ENCODE measurements around the gene IL17D. TPM values are rescaled to one million over a fixed set of nuclear protein-coding genes. Genes with fewer than 3 reads are reported as not detected.

Gene IL17D
- total RNA-seq, 1 experiment from 2014 or later = 2.0 TPM

GRCh38 chr13:20686863-20687579 lies 16.5 kb upstream of the IL17D start:
- CTCF ChIA-PET = no interaction called here
- POLR2A ChIA-PET (ENCODE audit: low non-redundant PET) = no interaction called here
- TF ChIP-seq CTCF (conservative IDR thresholded peaks at IDR 0.05; ENCODE audit: low read depth, low read length) = no peak
- no peak for TF ChIP-seq EZH2 (IDR thresholded peaks at IDR 0.05; ENCODE audit: borderline replicate concordance, low read depth, low read length, poor library complexity, severe bottlenecking)
- DNase-seq (ENCODE audit: low spot score) = no peak
- H3K27me3 ChIP-seq (replicated peaks; ENCODE audit: insufficient read depth, low read depth, low read length, poor library complexity) = no peaks in the 10 kb centered on the region
- H3K4me1 ChIP-seq (ENCODE audit: insufficient read depth, low read length, poor library complexity, severe bottlenecking) = no peaks in the 10 kb centered on the region
- H3K36me3 ChIP-seq (ENCODE audit: insufficient read depth, low read length, poor library complexity, severe bottlenecking) = no peaks in the 10 kb centered on the region
- H3K4me3 ChIP-seq (ENCODE audit: low read depth, low read length, poor library complexity, severe bottlenecking) = no peak overlapping the region
- intact Hi-C loops (cut with micrococcal nuclease; ENCODE audit: unreplicated experiment) = no loop called here
- no peaks in the 10 kb centered on the region for H3K9me3 ChIP-seq (ENCODE audit: low read depth, low read length, poor library complexity, severe bottlenecking)
- no peak overlapping the region for H3K27ac ChIP-seq (ENCODE audit: low read depth, low read length, poor library complexity, severe bottlenecking)
- no TSS peak for BruUV-seq (replicated peaks)

GRCh38 chr13:20689291-20689690 lies 14.2 kb upstream of the IL17D start:
- H3K27ac ChIP-seq (ENCODE audit: low read depth, low read length, poor library complexity, severe bottlenecking) = no peak overlapping the region
- H3K9me3 ChIP-seq (ENCODE audit: low read depth, low read length, poor library complexity, severe bottlenecking) = no peaks in the 10 kb centered on the region
- no peak overlapping the region for H3K4me3 ChIP-seq (ENCODE audit: low read depth, low read length, poor library complexity, severe bottlenecking)
- H3K4me1 ChIP-seq (ENCODE audit: insufficient read depth, low read length, poor library complexity, severe bottlenecking) = no peaks in the 10 kb centered on the region
- DNase-seq (ENCODE audit: low spot score) = no peak
- BruUV-seq (replicated peaks) = no TSS peak
- POLR2A ChIA-PET (ENCODE audit: low non-redundant PET) = no interaction called here
- CTCF ChIA-PET = no interaction called here
- TF ChIP-seq EZH2 (IDR thresholded peaks at IDR 0.05; ENCODE audit: borderline replicate concordance, low read depth, low read length, poor library complexity, severe bottlenecking) (no peak), CTCF (conservative IDR thresholded peaks at IDR 0.05; ENCODE audit: low read depth, low read length) (no peak)
- no peaks in the 10 kb centered on the region for H3K36me3 ChIP-seq (ENCODE audit: insufficient read depth, low read length, poor library complexity, severe bottlenecking)
- intact Hi-C loops (cut with micrococcal nuclease; ENCODE audit: unreplicated experiment) = no loop called here
- no peaks in the 10 kb centered on the region for H3K27me3 ChIP-seq (replicated peaks; ENCODE audit: insufficient read depth, low read depth, low read length, poor library complexity)

GRCh38 chr13:20691616-20692015 lies 11.9 kb upstream of the IL17D start:
- CTCF ChIA-PET = no interaction called here

More at GRCh38 chr13:20691616-20692015, 11.9 kb upstream of the IL17D start:
- Histone ChIP-seq H3K27ac (ENCODE audit: low read depth, low read length, poor library complexity, severe bottlenecking) (no peak overlapping the region), H3K4me1 (ENCODE audit: insufficient read depth, low read length, poor library complexity, severe bottlenecking) (no peaks in the 10 kb centered on the region), H3K9me3 (ENCODE audit: low read depth, low read length, poor library complexity, severe bottlenecking) (no peaks in the 10 kb centered on the region), H3K36me3 (ENCODE audit: insufficient read depth, low read length, poor library complexity, severe bottlenecking) (no peaks in the 10 kb centered on the region), H3K4me3 (ENCODE audit: low read depth, low read length, poor library complexity, severe bottlenecking) (no peak overlapping the region), H3K27me3 (replicated peaks; ENCODE audit: insufficient read depth, low read depth, low read length, poor library complexity) (no peaks in the 10 kb centered on the region)
- intact Hi-C loops (cut with micrococcal nuclease; ENCODE audit: unreplicated experiment) = no loop called here
- no peak for DNase-seq (ENCODE audit: low spot score)
- BruUV-seq (replicated peaks) = no TSS peak
- POLR2A ChIA-PET (ENCODE audit: low non-redundant PET) = no interaction called here
- TF ChIP-seq CTCF (conservative IDR thresholded peaks at IDR 0.05; ENCODE audit: low read depth, low read length) = no peak
- no peak for TF ChIP-seq EZH2 (IDR thresholded peaks at IDR 0.05; ENCODE audit: borderline replicate concordance, low read depth, low read length, poor library complexity, severe bottlenecking)

Measured in A673 (cell line).